AG04450 (cell line): ENCODE measurements around the gene RFTN1. TPM values are rescaled to one million over a fixed set of nuclear protein-coding genes. Genes with fewer than 3 reads are reported as not detected.

Source experiments
- CTCF ChIA-PET: fragments of 300-600, 350-600 bp; formaldehyde crosslinking; extraction: SDS; loops from one replicate; lab custom pipeline; 2022; ENCODE audit warnings: antibody characterized with exemption, inconsistent platforms; lab: Charles Lee
- POLR2A ChIA-PET: fragments of 350-600 bp; formaldehyde crosslinking; extraction: SDS; loops from one replicate; lab custom pipeline; 2021; ENCODE audit warnings: antibody characterized with exemption, inconsistent platforms; lab: Yijun Ruan, JAX
- DNase-seq: peaks from one replicate; pipeline ENCODE4 v3.0.0-alpha.2; 2011; ENCODE audit warnings: low read depth, low spot score
- H3K27ac ChIP-seq: one replicate; pipeline ENCODE4 v1.5.1; 2012; ENCODE audit warnings: low read depth, low read length, control low read depth
- H3K27me3 ChIP-seq: one replicate; pipeline ENCODE4 v1.6.0; 2012; ENCODE audit warnings: low read length; ENCODE audit not compliant: control insufficient read depth, insufficient read depth
- H3K4me3 ChIP-seq: 2 replicates; pipeline ENCODE4 v1.5.1; 2011; ENCODE audit warnings: mild to moderate bottlenecking, low read depth, low read length, control low read depth
- H3K9me3 ChIP-seq: 2 replicates; pipeline ENCODE4 v1.5.1; 2012; ENCODE audit warnings: low read length; ENCODE audit not compliant: control insufficient read depth, insufficient read depth
- CTCF ChIP-seq: IDR thresholded peaks from 2 replicates; pipeline ENCODE4 v1.5.1; 2011; ENCODE audit warnings: low read depth, low read length, control low read depth, inconsistent platforms
- polyA plus RNA-seq: library from polyadenylated mRNA; depleted of rRNA; stranded (reverse); fragments of >200 nt; gene quantifications from 2 replicates; pipeline ENCODE4 v1.2.3, GENCODE V29; 2011

RFTN1 gene
- polyA plus RNA-seq, 1 experiment, result 97.3 TPM

DNA sequence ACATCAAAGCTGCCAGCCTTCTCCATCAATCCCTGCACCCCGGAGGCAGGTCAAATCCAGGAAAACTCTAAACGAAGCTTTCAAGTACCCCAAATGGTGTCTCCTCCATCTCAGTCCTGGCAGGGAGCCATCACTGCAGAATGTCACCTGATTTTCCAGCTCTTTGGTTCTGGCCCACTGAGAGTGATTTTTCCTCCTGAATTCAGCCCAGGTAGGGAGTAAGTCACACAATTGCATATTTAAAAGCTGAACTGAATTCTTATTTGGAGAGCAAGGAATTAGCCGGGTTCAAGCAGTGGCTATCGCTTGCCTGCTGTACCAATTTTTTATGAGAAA is 5.3 kb downstream of the RFTN1 start:
- Histone ChIP-seq H3K9me3 (peaks cover 5% of the 10 kb centered on the region), H3K27ac (no peak overlapping the region), H3K27me3 (no peaks in the 10 kb centered on the region), H3K4me3 (no peak overlapping the region)
- ChIA-PET POLR2A (no interaction called here), CTCF (no interaction called here)
- DNase-seq, result no peak
- no peak for TF ChIP-seq CTCF

DNA sequence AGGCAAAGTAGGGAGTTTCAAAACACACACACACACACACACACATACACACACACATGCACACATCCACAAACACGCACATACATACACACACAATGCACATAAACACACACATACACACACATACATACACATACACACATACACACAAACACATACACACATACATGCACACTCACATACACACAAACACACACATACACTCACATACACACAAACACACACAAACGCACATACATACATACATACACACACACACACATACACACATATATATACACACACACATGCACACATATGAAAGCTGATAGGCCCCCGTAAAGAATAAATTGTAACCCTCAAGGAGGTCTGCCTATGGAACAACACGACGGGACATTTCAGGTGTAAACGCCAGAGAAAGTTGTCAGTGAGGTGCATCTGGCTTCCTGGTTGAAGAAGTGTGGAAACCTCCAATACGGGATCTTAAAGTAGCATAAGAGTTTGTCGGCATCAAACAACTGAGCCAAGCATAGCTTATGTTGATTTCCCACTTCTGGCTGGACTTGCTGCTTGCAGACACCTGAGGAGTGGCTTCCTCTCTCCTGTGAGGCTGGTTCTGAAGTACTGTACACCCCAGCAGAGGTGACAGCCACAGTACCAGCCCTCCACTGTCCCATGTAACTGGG is 5.8 kb downstream of the RFTN1 start:
- Histone ChIP-seq H3K4me3 (no peak overlapping the region), H3K27ac (no peak overlapping the region), H3K27me3 (no peaks in the 10 kb centered on the region), H3K9me3 (peaks cover 2% of the 10 kb centered on the region)
- POLR2A ChIA-PET, result no interaction called here
- CTCF ChIA-PET, result no interaction called here
- no peak for DNase-seq
- TF ChIP-seq CTCF, result no peak

DNA sequence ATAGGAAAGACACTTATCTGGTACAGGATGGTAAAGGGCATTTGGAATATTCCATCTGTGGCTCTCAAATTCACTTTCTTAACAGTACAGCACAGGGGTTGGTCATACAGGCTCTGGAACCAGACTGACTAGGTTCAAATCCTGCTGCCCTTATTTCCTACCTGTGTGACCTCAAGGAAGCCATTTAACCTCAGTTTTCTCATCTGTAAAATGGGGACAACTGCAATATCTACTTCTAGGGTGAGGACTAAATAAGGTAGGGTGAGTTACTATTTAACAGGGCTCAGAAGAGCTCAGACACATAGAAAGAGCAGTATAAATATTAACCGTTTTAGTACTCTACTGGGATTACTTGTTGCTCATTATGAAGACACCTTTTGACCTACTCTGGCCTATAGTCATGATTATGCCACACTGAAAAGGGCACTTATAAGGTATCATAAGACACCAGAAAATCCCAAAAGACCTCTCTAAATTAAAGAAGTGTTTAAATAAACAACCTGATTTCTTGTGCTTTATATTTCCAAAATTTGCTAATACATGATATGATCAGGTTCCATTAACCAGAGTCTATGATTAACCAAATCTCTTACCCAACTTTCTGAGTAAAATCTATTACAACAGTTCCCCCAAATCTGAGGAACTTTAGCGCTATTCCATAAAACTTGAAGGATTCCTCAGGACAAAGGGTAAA is 6.5 kb downstream of the RFTN1 start:
- ChIA-PET POLR2A (no interaction called here), CTCF (no interaction called here)
- H3K4me3 ChIP-seq, result no peak overlapping the region
- TF ChIP-seq CTCF, result no peak
- no peaks in the 10 kb centered on the region; the same call in 1 of the 2 replicates for H3K9me3 ChIP-seq
- no peak overlapping the region for H3K27ac ChIP-seq
- no peaks in the 10 kb centered on the region for H3K27me3 ChIP-seq
- DNase-seq, result no peak

DNA sequence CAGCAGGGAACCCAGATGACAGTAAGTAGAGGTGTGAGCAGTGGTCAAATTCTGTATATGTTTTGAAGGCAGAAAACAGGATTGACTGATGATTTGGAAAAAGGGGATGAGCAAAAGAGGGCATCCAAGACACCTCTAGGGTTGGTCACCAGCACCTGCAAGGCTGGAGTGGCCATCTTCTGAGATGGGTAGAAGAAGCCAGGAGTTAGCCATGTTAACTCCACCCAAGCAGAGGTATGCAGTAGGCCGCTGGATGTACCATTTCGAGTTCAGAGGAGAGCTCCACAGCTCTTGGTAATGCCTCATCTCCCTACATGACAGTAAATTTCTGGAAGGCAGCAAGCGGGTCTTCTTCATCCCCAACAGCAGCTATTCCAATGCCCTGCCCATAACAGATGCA is 7.0 kb downstream of the RFTN1 start:
- POLR2A ChIA-PET, result no interaction called here
- CTCF ChIA-PET, result no interaction called here
- no peak for TF ChIP-seq CTCF
- no peak for DNase-seq
- no peaks in the 10 kb centered on the region; the same call in 1 of the 2 replicates for H3K9me3 ChIP-seq
- H3K27ac ChIP-seq, result no peak overlapping the region
- no peaks in the 10 kb centered on the region for H3K27me3 ChIP-seq
- no peak overlapping the region for H3K4me3 ChIP-seq

GRCh38 chr3:16504692-16505091 is 8.8 kb downstream of the RFTN1 start:
- TF ChIP-seq CTCF, result no peak
- ChIA-PET POLR2A (interaction anchor here (1.3 kb wide), 1 partner anchor 20 kb away, joined by 4 read pairs; no protein-coding TSS in a partner anchor), CTCF (no interaction called here)
- Histone ChIP-seq H3K27ac (no peak overlapping the region), H3K9me3 (no peaks in the 10 kb centered on the region; the same call in 1 of the 2 replicates), H3K4me3 (no peak overlapping the region), H3K27me3 (no peaks in the 10 kb centered on the region)
- DNase-seq, result no peak
